Endometrial microvascular endothelial cells (primary cell): Measurements from ENCODE around the gene ALG11. TPM values are rescaled to one million over a fixed set of nuclear protein-coding genes. Genes with fewer than 3 reads are reported as not detected.
"Not testable (repeated sequence)": the region's sequence is repeated elsewhere in the genome, so short reads cannot be mapped to it uniquely, and the experiment has no call there.

ENCODE experiments used
- in situ Hi-C: cut with HindIII; loops from 2 replicates; pipeline ENCODE4 v1.10.0; 2017; ENCODE audit warnings: low sequenced_read_pairs, low pct_unique_long_range_greater_than_20kb; ENCODE audit errors: inconsistent ontology term
- total RNA-seq: library from RNA; depleted of rRNA; stranded (reverse); fragments of >200 nt; gene quantifications from one replicate; pipeline ENCODE4 v1.2.3, GENCODE V29; 2015; ENCODE audit errors: inconsistent ontology term

ALG11 gene
- total RNA-seq, 1 donor from 2014 or later, result 21.8 TPM

DNA sequence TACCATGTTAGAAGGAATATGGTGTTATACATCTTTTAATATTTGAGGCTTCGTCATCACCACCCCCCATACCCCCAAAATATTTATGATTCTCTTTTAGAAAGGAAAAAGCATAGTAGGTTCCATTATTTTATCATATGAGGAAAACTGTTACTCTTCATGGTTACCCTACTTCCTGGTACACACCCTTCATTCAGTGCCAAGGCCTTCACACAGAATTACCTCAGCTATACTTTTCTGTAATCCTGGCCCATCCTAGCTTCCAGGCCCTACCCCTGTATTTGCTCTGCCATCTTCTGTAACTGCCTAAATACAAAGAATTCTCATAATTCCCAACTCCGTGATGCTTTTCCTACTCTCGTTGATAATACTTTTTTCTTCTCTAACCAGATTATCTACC, 8.0 kb downstream of the ALG11 start:
- in situ Hi-C loops, result no loop called here

GRCh38 chr13:52022356-52022755, 10.2 kb downstream of the ALG11 start:
- in situ Hi-C loops, result no loop called here

- in situ Hi-C loops, result no loop called here
These were observed 12.3 kb downstream of the ALG11 start, which contains the start of gene UTP14C for GRCh38 chr13:52024481-52024880. TSS of gene UTP14C (plus strand) at chr13:52024691. CDS start at chr13:52028805, 4,114 bp downstream.

- in situ Hi-C loops, result no loop called here
These were observed 13.5 kb downstream of the ALG11 start for GRCh38 chr13:52025475-52026245.

DNA sequence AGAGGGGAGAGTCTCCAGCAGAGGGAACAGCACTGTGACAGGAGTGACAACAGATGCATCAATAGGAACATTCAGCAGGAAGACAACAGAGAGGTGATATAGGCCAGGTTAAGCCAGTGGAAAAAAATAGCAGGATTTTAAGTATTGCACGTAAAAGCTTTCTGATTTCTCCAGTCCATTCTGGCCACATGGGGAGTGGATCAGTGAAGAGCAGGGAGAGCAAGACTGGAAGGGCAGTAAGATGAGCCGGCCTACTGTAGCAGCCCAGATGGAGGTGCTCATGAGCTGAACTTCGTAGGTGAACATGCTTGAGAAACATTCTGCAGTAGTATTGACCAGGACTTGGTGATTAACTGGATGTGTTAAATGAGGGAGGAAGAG, 14.0 kb downstream of the ALG11 start:
- in situ Hi-C loops, result no loop called here

DNA sequence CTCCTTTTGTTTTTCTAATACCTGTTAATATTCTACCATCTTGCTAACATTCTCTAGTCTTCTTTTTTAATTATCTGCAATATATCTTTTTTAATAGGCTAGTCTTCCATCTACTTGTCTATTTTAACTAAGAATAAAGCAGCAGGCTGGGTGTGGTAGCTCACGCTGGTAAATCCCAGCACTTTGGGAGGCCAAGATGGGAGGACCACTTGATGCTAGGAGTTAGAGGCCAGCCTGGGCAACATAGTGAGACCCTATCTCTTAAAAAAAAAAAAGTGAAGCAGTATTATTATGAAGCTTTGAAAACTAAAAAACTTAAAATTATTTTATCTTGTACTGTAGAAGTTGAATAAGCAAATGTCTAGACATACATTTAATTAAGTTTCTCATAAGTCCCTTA, 15.6 kb downstream of the ALG11 start:
- in situ Hi-C loops, result no loop called here

- in situ Hi-C loops, result no loop called here
These were observed 17.4 kb downstream of the ALG11 start for GRCh38 chr13:52029569-52029968.

DNA sequence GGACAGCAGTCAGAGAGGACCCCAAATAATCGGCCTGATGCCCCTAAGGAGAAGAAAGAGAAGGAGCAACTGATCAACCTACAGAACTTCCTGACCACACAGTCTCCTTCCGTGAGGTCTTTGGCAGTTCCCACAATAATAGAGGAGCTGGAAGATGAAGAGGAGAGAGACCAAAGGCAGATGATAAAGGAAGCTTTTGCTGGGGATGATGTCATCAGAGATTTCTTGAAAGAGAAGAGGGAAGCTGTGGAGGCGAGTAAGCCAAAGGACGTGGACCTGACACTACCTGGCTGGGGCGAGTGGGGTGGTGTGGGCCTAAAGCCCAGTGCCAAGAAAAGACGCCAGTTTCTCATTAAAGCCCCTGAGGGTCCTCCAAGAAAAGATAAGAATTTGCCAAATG, 18.2 kb downstream of the ALG11 start:
- in situ Hi-C loops, result not testable (repeated sequence)

GRCh38 chr13:52033039-52033438, 20.8 kb downstream of the ALG11 start:
- in situ Hi-C loops, result no loop called here

DNA sequence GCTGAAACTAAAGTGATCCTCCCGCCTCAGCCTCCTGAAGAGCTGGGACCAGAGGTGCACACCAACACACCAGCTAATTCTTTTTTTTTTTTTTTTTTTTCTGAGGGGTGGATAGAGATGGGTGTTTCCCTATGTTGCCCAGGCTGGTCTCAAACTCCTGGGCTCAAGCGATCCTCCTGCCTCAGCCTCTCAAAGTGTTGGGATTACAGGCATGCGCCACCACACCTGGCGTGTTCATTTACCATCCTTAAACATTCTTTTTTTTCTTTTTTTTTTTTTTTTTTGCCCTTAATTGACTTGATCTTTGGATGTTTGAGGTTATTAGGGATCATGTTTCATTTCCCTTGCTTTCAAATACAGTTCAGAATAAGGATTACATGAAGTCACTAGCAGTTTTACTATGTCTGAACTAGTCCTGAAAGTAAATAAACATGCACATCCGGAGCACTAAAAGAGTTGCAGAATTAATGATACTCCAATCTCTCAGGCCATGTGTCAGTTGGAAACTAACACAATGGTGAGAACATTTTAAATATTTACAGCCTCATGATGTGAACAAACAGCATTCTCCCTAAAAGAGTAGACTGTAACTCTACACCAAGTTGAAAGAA, 22.5 kb downstream of the ALG11 start:
- in situ Hi-C loops, result no loop called here

DNA sequence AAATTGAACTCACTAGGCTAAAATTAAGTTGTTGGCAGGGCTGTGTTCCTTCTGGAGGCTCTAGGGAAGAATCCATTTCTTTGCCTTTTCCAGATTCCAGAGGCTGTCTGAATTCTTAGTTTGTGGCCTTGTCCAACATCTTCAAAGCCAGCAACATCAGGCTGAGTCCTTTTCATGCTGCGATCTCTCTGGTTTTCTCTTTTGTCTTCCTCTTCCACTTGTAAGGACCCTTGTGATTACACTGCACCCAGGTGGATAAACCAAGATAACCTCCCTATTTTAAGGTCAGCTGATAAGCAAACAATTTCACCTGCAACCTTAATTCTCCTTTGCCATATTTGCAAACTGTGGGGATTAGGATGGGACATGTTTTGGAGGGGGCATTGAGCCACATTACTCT, 23.8 kb downstream of the ALG11 start:
- in situ Hi-C loops, result no loop called here

DNA sequence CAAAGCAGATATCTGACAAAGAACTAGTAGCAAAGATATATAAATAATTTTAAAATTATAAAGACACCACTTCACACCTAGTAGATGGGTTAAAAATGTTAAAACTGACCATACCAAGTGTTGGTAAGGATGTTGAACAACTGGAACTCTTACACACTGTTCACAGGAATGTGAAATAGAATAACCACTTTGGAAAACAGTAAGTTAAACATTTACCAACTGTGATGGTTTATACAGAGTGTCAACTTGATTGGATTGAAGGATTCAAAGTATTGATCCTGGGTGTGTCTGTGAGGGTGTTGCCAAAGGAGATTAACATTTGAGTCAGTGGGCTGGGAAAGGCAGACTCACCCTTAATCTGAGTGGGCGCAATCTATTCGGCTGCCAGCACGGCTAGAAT, 31.5 kb downstream of the ALG11 start:
- in situ Hi-C loops, result no loop called here

- in situ Hi-C loops, result no loop called here
These were observed 35.3 kb downstream of the ALG11 start for GRCh38 chr13:52047463-52047862.

DNA sequence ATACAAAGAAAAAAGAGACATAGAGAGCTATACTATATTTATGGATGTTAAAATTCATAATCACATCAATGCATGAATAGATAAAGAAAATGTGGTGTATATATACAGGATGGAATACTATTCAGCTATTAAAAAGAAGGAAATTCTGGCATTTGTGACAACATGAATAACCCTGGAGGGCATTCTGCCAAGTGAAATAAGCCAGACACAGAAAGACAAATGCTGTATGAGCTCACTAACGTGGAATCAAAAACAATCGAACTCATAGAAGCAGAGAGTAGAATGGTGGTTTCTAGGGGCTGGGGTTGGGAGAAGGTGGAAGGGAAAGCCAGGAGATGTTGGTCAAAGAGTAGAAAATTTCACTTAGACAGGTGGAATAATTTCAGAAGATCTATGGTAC, 36.3 kb downstream of the ALG11 start:
- in situ Hi-C loops, result no loop called here

GRCh38 chr13:52051400-52051799, 39.2 kb downstream of the ALG11 start:
- in situ Hi-C loops, result no loop called here

DNA sequence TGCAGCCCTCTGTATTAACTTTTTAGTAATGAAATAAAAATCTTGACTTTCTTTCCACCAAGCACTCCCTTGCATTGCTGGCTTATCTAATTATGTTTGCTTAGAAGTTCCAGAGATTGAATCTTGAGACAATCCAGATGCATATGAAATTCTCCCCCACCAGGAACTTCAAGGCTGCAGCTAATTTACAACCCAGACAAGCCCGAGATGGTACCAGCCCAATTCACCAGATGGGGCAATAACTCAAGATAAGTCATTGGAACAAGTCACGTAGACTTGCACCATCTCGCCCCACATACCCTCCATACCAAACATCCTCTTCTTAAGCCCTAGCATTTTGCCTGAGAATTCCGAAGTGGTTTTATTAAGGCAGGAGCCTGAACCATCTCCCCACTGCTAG, 41.3 kb downstream of the ALG11 start:
- in situ Hi-C loops, result no loop called here

DNA sequence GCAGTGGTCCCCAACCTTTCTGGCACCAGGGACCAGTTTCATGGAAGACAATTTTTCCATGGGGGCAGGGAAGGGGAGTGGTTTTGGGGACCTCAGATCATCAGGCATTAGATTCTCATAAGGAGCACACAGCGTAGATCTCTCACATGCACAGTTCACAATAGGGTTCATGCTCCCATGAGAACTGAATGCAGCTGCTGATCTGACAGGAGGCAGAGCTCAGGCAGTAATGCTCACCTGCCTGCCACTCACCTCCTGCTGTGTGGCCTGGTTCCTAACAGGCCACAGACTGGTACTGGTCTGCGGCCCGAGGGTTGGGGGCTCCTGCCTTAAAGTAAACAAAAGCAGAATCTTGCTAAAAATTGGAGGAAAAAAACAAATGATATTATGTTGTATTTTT, 48.9 kb downstream of the ALG11 start:
- in situ Hi-C loops, result not testable (repeated sequence)

GRCh38 chr13:52061587-52061986, 49.4 kb downstream of the ALG11 start:
- in situ Hi-C loops, result no loop called here

DNA sequence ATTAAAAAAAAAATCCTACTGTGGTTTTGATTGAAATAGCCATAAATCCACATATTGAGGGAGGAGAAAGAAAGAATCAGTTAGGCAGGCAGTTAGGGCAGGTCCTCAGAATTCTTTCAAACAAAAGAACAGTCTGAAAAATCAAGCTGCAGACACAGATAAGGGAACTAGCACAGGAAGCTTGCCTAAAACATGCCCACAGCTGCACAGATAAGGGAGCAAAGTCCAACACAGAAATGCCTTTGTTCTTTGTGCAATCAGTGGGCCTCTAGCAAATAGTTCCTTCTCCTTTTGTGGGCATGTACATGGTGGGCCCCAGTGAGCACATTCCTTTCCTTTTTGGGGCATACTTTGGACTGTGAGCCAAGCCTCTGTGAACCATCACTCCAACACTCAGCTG, 55.0 kb downstream of the ALG11 start:
- in situ Hi-C loops, result no loop called here

DNA sequence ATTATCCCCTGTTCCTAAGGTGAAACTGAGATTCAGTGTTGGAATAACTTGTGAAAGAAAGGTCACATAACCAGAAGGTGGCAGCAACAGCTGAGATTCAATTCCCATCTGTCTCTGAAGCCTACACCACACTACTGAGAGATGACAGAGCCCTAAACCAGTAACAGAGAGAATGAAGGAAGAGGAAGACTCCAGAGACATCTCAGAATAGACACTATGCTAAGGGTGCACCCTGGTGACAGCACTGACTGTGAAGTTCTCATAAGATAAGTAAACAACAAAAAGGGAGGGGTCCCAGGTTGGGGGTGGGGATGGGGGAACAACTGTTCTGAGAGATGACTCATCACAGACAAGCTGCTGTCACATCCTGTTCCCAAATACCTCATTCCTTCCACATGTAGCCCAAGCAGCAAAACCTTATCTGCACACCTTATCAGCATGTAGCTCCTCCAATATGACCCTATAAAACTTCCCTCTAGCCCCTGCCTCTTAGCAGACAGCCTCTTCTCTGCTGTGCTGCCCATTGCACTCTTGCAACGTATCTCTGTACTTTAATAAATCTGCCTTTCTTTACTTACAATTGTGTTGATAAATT, 58.8 kb downstream of the ALG11 start:
- in situ Hi-C loops, result no loop called here
